ENCODE results near the gene CEP164.
"Not testable (repeated sequence)": the region's sequence is repeated elsewhere in the genome, so short reads cannot be mapped to it uniquely, and the experiment has no call there.

The CEP164 gene

GRCh38 chr11:117309310-117309709 is 18.3 kb upstream of the CEP164 start:
- H3K36me3 ChIP-seq (ENCODE audit: control insufficient read depth, insufficient read depth, low read length, severe bottlenecking) = peaks cover 3% of the 10 kb centered on the region
- no peak for DNase-seq (ENCODE audit: low read depth)
- H3K27me3 ChIP-seq (replicated peaks; ENCODE audit: control insufficient read depth, insufficient read depth, low read length) = no peaks in the 10 kb centered on the region
- no peak overlapping the region for H3K4me3 ChIP-seq (ENCODE audit: low read length)
- H3K9ac ChIP-seq (ENCODE audit: low read length) = no peak overlapping the region
- peaks cover 6% of the 10 kb centered on the region for H3K4me1 ChIP-seq (ENCODE audit: control insufficient read depth, insufficient read depth, low read length)
- H3K9me3 ChIP-seq (ENCODE audit: control insufficient read depth, low read length) = no peaks in the 10 kb centered on the region

GRCh38 chr11:117313091-117313490 is 14.6 kb upstream of the CEP164 start:
- H3K9me3 ChIP-seq (ENCODE audit: control insufficient read depth, low read length) = no peaks in the 10 kb centered on the region
- H3K27me3 ChIP-seq (replicated peaks; ENCODE audit: control insufficient read depth, insufficient read depth, low read length) = no peaks in the 10 kb centered on the region
- H3K36me3 ChIP-seq (ENCODE audit: control insufficient read depth, insufficient read depth, low read length, severe bottlenecking) = no peaks in the 10 kb centered on the region
- H3K4me1 ChIP-seq (ENCODE audit: control insufficient read depth, insufficient read depth, low read length) = peaks cover 22% of the 10 kb centered on the region
- H3K9ac ChIP-seq (ENCODE audit: low read length) = no peak overlapping the region
- H3K4me3 ChIP-seq (ENCODE audit: low read length) = no peak overlapping the region
- DNase-seq (ENCODE audit: low read depth) = no peak

GRCh38 chr11:117313828-117314768 is 13.6 kb upstream of the CEP164 start:
- Histone ChIP-seq H3K4me3 (ENCODE audit: low read length) (peak overlapping the region; percentile 86), H3K36me3 (ENCODE audit: control insufficient read depth, insufficient read depth, low read length, severe bottlenecking) (no peaks in the 10 kb centered on the region), H3K9me3 (ENCODE audit: control insufficient read depth, low read length) (no peaks in the 10 kb centered on the region), H3K9ac (ENCODE audit: low read length) (no peak overlapping the region), H3K4me1 (ENCODE audit: control insufficient read depth, insufficient read depth, low read length) (peaks cover 23% of the 10 kb centered on the region), H3K27me3 (replicated peaks; ENCODE audit: control insufficient read depth, insufficient read depth, low read length) (no peaks in the 10 kb centered on the region)
- DNase-seq (ENCODE audit: low read depth) = no peak

- peak overlapping the region; percentile 89 for H3K9ac ChIP-seq (ENCODE audit: low read length)
- peaks cover 30% of the 10 kb centered on the region for H3K4me1 ChIP-seq (ENCODE audit: control insufficient read depth, insufficient read depth, low read length)
- DNase-seq (ENCODE audit: low read depth) = peak; percentile 15
- H3K36me3 ChIP-seq (ENCODE audit: control insufficient read depth, insufficient read depth, low read length, severe bottlenecking) = no peaks in the 10 kb centered on the region
- no peaks in the 10 kb centered on the region for H3K27me3 ChIP-seq (replicated peaks; ENCODE audit: control insufficient read depth, insufficient read depth, low read length)
- H3K9me3 ChIP-seq (ENCODE audit: control insufficient read depth, low read length) = no peaks in the 10 kb centered on the region
- peak overlapping the region; percentile 86 for H3K4me3 ChIP-seq (ENCODE audit: low read length)
Observed at GRCh38 chr11:117314840-117315239, 12.8 kb upstream of the CEP164 start.

- H3K27me3 ChIP-seq (replicated peaks; ENCODE audit: control insufficient read depth, insufficient read depth, low read length) = no peaks in the 10 kb centered on the region
- H3K9ac ChIP-seq (ENCODE audit: low read length) = peak overlapping the region; percentile 89
- peak; percentile 52 for DNase-seq (ENCODE audit: low read depth)
- no peaks in the 10 kb centered on the region for H3K9me3 ChIP-seq (ENCODE audit: control insufficient read depth, low read length)
- no peaks in the 10 kb centered on the region for H3K36me3 ChIP-seq (ENCODE audit: control insufficient read depth, insufficient read depth, low read length, severe bottlenecking)
- H3K4me3 ChIP-seq (ENCODE audit: low read length) = peak overlapping the region; percentile 86
- H3K4me1 ChIP-seq (ENCODE audit: control insufficient read depth, insufficient read depth, low read length) = peaks cover 30% of the 10 kb centered on the region
Observed at GRCh38 chr11:117315285-117316196, 12.1 kb upstream of the CEP164 start.

GRCh38 chr11:117316197-117316961 is 11.3 kb upstream of the CEP164 start, which contains the start of gene BACE1:
BACE1 (minus strand) TSS chr11:117316256; CDS start chr11:117315795, 461 bp downstream.
- Histone ChIP-seq H3K9me3 (ENCODE audit: control insufficient read depth, low read length) (no peaks in the 10 kb centered on the region), H3K4me3 (ENCODE audit: low read length) (peak within 1 kb of the TSS; percentile 86), H3K4me1 (ENCODE audit: control insufficient read depth, insufficient read depth, low read length) (peaks cover 30% of the 10 kb centered on the region), H3K36me3 (ENCODE audit: control insufficient read depth, insufficient read depth, low read length, severe bottlenecking) (no peaks in the 10 kb centered on the region), H3K27me3 (replicated peaks; ENCODE audit: control insufficient read depth, insufficient read depth, low read length) (no peaks in the 10 kb centered on the region), H3K9ac (ENCODE audit: low read length) (peak within 1 kb of the TSS; percentile 89)
- DNase-seq (ENCODE audit: low read depth) = peak; percentile 89

GRCh38 chr11:117318738-117319137 is 8.9 kb upstream of the CEP164 start:
- H3K4me1 ChIP-seq (ENCODE audit: control insufficient read depth, insufficient read depth, low read length) = peaks cover 30% of the 10 kb centered on the region
- no peak overlapping the region for H3K9ac ChIP-seq (ENCODE audit: low read length)
- H3K27me3 ChIP-seq (replicated peaks; ENCODE audit: control insufficient read depth, insufficient read depth, low read length) = no peaks in the 10 kb centered on the region
- no peak for DNase-seq (ENCODE audit: low read depth)
- H3K4me3 ChIP-seq (ENCODE audit: low read length) = no peak overlapping the region
- H3K36me3 ChIP-seq (ENCODE audit: control insufficient read depth, insufficient read depth, low read length, severe bottlenecking) = no peaks in the 10 kb centered on the region
- no peaks in the 10 kb centered on the region for H3K9me3 ChIP-seq (ENCODE audit: control insufficient read depth, low read length)

GRCh38 chr11:117319214-117319840 is 8.3 kb upstream of the CEP164 start:
- Histone ChIP-seq H3K9me3 (ENCODE audit: control insufficient read depth, low read length) (no peaks in the 10 kb centered on the region), H3K27me3 (replicated peaks; ENCODE audit: control insufficient read depth, insufficient read depth, low read length) (no peaks in the 10 kb centered on the region), H3K36me3 (ENCODE audit: control insufficient read depth, insufficient read depth, low read length, severe bottlenecking) (no peaks in the 10 kb centered on the region), H3K4me3 (ENCODE audit: low read length) (no peak overlapping the region), H3K4me1 (ENCODE audit: control insufficient read depth, insufficient read depth, low read length) (peaks cover 24% of the 10 kb centered on the region), H3K9ac (ENCODE audit: low read length) (no peak overlapping the region)
- peak; percentile 42 for DNase-seq (ENCODE audit: low read depth)

GRCh38 chr11:117327255-117327566 is 443 bp upstream of the CEP164 start:
- Histone ChIP-seq H3K9ac (ENCODE audit: low read length) (peak overlapping the region; percentile 92), H3K4me3 (ENCODE audit: low read length) (peak overlapping the region; percentile 90), H3K4me1 (ENCODE audit: control insufficient read depth, insufficient read depth, low read length) (peaks cover 20% of the 10 kb centered on the region)
- not testable (repeated sequence) for DNase-seq (ENCODE audit: low read depth); H3K36me3 ChIP-seq (ENCODE audit: control insufficient read depth, insufficient read depth, low read length, severe bottlenecking); H3K27me3 ChIP-seq (replicated peaks; ENCODE audit: control insufficient read depth, insufficient read depth, low read length); H3K9me3 ChIP-seq (ENCODE audit: control insufficient read depth, low read length)

- DNase-seq (ENCODE audit: low read depth) = peak; percentile 73
- no peaks in the 10 kb centered on the region for H3K27me3 ChIP-seq (replicated peaks; ENCODE audit: control insufficient read depth, insufficient read depth, low read length)
- peak overlapping the region; percentile 92 for H3K9ac ChIP-seq (ENCODE audit: low read length)
- H3K9me3 ChIP-seq (ENCODE audit: control insufficient read depth, low read length) = no peaks in the 10 kb centered on the region
- H3K36me3 ChIP-seq (ENCODE audit: control insufficient read depth, insufficient read depth, low read length, severe bottlenecking) = no peaks in the 10 kb centered on the region
- peaks cover 20% of the 10 kb centered on the region for H3K4me1 ChIP-seq (ENCODE audit: control insufficient read depth, insufficient read depth, low read length)
- H3K4me3 ChIP-seq (ENCODE audit: low read length) = peak overlapping the region; percentile 90
Observed at GRCh38 chr11:117328375-117329010, 839 bp downstream of the CEP164 start.

All from adipocyte (in vitro differentiated cells).